ENCODE measurements around the gene SMYD3.

GRCh38 chr1:245869847-245870246 lies 637.2 kb downstream of the SMYD3 start:
- TF ChIP-seq CBX3 (IDR thresholded peaks at IDR 0.05; ENCODE audit: borderline replicate concordance, low read depth) (no peak), MXI1 (IDR thresholded peaks at IDR 0.05; ENCODE audit: low read depth, low read length) (no peak), NFYB (IDR thresholded peaks at IDR 0.05; ENCODE audit: insufficient read depth, low read depth, low read length) (no peak), KDM1A (IDR thresholded peaks at IDR 0.05; ENCODE audit: borderline replicate concordance) (no peak), NRF1 (conservative IDR thresholded peaks at IDR 0.05; ENCODE audit: low read depth, low read length) (no peak), CTCF (IDR thresholded peaks at IDR 0.05 in 2 of 3, conservative IDR thresholded peaks at IDR 0.05 in 1 of 3; ENCODE audit: control insufficient read depth in 2 of 3, extremely low read depth in 1 of 3, insufficient read depth in 1 of 3, low read depth in 3 of 3, low read length in 3 of 3) (no peak), NKRF (conservative IDR thresholded peaks at IDR 0.05) (no peak), TCF12 (IDR thresholded peaks at IDR 0.05; ENCODE audit: low read depth, low read length) (no peak), POLR2AphosphoS5 (IDR thresholded peaks at IDR 0.05; ENCODE audit: low read length) (no peak), GABPA (IDR thresholded peaks at IDR 0.05; ENCODE audit: low read depth) (no peak), YY1 (IDR thresholded peaks at IDR 0.05; ENCODE audit: low read depth, low read length) (no peak)
- TF ChIP-seq, protein P1, sequence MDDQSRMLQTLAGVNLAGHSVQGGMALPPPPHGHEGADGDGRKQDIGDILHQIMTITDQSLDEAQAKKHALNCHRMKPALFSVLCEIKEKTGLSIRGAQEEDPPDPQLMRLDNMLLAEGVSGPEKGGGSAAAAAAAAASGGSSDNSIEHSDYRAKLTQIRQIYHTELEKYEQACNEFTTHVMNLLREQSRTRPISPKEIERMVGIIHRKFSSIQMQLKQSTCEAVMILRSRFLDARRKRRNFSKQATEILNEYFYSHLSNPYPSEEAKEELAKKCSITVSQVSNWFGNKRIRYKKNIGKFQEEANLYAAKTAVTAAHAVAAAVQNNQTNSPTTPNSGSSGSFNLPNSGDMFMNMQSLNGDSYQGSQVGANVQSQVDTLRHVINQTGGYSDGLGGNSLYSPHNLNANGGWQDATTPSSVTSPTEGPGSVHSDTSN (IDR thresholded peaks at IDR 0.05; ENCODE audit: insufficient replicate concordance, low read depth, low read length) = no peak
